Fibroblast of peridontal ligament (primary cell): ENCODE results near the gene METTL25.

ENCODE experiments used
- DNase-seq: peaks from one replicate; pipeline ENCODE4 v3.0.0-alpha.2; 2010; ENCODE audit errors: extremely low read depth

METTL25 gene

DNA sequence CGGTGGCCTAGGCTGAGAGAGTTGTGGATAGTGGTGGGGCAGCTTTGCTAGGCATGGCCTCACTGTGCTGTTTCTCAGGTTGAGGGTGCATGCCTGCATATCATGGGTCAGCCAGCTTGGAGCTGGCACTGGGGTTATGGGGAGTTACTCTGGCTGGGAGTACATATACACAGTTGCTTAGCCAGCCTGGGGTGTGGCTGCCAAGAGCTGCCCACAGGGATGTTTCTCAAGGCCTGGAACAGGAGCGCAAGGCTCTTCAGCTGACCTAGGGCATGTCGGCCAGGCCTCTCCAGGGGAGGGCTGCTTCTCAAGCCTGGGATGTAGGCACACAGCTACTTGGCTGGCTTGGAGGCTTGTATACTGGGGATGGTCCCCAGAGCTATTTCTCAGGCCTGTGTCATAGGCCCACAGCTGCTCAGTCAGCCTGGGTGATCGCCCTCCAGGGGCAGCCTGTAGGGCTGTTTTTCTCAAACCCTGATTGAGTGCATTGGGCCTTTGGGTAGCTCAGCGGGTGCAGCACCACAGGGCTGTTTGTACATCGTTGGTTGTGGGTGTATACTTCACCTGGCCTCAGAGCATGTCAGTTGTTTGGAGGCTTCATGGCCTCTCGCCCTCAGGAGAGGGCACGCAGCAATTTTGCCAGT, 114.9 kb downstream of the METTL25 start:
- no peak for DNase-seq

DNA sequence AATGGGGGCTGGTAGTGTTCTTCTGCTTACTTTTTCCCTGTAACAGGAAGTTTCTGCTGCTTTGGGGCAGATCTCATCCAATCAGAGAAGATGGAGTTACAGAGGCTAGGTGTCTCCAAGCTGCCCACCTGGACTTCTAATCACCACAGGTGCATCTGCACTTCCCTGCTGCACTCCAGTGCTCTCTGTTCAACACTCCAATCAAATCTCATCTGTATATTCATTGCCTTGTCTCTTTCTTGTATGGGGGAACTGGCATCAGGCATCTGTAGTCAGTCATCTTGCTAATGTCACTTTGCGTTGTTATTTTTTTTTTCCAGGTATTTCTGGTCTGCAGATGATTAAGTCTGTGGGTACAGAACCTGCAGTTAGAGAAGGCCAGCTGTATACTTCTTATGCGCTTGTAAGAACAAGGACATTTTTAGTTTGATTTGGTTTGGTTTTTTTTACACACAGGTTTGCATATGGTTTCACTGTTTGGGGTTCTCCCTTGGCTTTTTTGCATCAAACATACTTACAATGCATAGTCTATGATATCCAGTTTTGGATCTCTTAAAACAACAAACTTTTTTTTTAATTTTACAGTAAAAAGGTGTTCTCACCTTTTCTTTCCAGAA, 116.0 kb downstream of the METTL25 start:
- DNase-seq: no peak

DNA sequence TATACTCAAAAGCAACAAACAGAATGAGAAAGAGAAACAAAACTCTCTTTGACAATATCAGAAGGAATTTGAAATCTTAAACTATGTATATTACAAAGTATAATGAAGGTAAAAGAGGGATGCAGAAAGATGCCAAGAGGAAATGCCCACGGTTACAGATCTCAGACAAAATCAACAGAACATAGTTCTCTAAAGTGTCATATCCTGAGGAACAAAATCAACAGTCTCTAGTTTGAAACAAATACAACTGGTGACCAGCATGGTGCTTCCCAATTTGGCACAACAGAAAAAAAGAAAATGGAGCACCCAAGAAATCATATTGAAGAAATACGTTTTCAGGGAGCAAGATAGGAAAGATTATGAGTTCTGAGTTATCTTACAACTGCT, 116.5 kb downstream of the METTL25 start:
- no peak for DNase-seq

DNA sequence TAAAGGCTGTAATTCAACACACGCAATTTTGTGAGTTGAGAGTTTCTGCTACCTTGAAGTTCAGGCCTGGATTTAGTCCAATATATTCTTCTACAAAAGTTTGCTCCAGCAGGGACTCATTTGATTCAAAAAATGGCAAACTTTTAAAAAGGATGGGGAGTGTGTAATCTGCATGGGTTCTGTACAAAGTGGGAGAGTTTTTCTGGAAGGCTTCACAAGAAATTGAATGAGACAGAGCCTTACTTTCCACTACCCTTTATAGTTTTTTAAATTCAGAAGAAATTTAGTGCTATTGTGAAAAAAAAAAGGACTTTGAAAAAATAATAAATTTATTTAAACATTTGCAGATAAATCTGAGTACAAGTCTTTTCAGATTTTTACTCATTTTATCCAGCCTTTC, 116.9 kb downstream of the METTL25 start:
- DNase-seq: no peak

- no peak for DNase-seq
Measured at GRCh38 chr12:82476511-82476910, 118.2 kb downstream of the METTL25 start.

DNA sequence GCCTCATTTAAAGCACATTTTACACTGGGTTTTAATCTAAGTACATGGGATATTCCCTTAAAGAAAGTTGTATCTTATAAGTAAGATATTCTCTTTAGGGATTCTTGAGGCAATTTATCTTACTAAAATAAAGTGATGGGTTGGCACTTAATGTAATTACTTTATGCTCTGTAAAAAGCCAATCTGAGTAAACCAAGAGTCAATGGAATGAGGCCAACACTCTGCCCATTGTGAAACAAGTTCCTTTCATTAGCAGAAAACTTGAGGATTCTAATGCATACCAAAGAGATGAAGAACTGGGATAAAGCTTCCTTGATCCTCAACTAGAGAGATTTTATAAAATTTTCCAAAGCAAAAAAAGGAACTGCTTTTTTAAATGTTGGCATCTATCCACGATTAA, 121.2 kb downstream of the METTL25 start:
- DNase-seq: peak; percentile 53

DNA sequence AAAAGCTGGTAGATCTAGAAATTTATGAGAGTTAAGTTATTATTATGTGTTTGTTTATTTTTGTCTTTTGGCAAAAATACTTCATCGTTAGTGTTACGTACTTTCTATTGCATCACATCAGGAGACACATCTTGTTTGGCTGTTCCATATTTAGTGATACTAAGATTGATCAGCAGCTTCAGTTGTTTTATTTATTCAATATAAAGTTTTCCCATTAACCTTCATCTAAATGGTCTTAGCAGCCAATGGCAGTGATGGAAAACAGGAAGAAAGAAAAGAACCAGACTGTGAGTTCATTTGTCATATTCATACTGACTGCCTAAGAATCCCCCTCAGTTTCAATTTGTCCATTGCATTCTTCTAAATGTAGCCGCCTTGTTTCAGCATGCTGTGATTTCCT, 122.3 kb downstream of the METTL25 start:
- DNase-seq: no peak

DNA sequence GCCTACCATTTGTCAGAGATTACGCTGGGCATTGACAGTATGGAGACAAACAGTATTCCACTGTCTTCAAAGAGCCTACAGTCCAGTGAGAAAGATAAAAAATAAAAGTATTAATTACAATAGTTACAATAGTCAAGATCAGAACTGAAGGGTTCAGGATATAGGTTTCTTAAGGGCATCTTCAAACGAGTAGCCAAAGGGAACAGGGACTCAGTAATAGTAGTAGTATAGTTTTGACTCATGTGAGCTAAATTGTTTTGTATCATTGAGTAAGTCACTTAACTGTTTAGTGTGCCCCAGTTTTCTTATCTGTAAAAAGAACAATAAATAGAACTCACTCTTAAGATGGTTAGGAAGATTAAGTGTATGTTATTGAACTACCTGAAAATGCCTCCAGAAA, 123.6 kb downstream of the METTL25 start:
- DNase-seq: no peak

- peak; percentile 9 for DNase-seq
Measured at GRCh38 chr12:82486524-82487235, 128.4 kb downstream of the METTL25 start.

DNA sequence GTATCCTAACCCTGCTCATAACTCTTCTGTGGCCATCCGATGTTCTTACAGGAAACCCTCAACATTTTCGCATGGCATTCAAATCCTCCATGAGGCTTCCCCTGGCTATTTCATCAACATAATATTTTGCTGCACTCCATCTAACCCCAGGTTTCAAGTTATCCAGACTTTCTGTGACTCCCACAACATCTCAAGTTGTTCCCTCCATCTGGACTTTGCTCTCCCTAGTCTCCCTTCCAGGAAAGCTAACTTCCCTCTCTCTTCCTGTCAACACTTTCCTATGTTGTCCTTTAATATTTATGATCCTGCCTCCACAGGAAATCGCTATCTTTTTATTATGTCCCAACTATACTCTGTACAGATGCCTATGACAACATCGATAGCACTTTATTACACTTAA, 146.1 kb downstream of the METTL25 start:
- DNase-seq: no peak

DNA sequence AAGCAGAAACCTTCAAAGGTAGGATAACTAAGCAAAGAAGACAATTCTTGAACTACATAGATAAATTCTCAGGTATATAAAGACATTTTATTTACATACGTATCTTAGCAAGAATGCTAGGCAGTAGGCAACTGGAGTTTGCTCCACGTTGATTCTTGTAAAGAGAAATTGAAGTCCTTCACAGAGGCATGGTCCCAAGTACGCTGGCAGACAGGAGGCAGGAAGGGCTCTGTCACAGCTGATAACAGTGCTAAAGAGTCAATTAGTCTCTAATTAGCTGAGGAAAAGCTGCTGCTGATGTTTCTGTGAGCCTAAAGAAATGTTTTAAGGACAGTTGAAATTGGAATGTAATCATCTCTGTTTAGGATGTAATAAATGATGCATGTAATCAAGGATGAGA, 146.8 kb downstream of the METTL25 start:
- no peak for DNase-seq

GRCh38 chr12:82507686-82508085, 149.4 kb downstream of the METTL25 start:
- no peak for DNase-seq

DNA sequence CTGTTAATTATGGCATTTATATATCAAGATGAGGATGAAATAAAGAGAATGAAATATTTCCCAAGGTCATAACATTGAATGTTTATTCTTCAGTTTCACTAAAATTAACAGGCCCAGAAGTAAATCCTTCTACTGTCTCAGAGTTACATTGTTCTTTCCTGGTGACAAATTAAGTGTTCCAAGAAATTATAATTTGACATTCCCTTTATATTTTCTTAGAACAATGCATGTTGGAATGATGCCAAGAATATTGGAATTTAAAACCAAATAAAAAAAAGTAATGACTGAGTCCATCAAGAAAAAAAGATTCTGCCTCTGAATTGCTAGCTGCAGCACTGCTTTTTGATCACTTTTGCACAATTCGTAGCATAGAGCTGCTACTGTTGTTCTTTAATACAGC, 152.1 kb downstream of the METTL25 start:
- DNase-seq: no peak

DNA sequence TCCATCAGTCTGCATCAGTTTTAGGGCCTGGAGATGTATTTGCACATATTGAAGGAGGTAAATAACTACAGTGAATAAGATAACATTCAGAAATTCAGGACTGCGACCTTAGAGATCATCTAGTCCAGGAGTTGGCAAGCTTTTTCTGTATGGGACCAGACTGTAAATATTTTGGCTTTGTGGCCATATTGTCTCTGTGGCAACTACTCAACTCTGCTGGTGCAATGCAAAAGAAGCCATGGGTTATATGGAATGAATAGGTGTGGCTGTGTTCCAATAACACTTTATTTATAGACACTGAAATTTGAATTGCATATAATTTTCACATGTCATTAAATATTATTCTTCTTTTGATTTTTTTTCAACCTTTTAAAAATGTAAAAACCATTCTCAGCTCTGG, 156.6 kb downstream of the METTL25 start:
- DNase-seq: no peak

DNA sequence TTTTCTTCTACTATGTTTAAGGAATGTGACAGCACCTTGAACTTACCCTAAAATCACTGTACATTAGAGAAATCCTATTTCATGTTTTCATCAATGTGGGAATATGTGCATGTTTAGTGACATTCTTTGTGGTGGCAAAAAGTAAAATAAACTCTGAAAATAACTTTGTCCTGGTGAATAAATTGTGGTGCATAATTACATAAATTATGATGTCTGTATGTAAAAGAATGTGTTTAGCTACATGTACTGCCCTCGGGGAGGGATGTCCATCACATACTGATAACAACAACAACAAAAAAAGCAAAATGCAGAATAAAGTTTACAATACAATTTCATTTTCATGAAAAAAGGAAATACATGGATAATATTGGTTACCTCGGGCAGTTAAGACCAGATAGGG, 157.3 kb downstream of the METTL25 start:
- DNase-seq: no peak

GRCh38 chr12:82517027-82517426, 158.7 kb downstream of the METTL25 start:
- DNase-seq: peak; percentile 2

DNA sequence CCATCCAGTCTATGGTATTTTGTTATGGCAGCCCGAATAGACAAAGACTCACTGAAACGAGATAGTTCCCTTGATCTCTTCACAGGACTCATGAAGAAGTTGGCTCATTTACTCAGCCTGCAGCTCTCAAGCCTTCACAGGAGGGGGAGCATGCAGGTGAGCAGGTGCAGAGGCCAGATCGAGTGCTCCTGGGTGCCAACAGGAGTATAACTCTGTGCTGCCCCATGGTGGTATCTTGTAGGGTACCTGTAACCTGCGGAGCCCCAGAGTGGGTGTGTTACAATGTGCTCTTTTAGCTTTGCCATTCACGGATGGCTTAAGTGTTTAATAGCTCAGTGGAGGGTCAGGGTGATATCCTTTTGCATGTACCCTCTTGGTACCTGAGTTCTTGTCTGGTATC, 159.5 kb downstream of the METTL25 start:
- no peak for DNase-seq

- DNase-seq: no peak
Measured at GRCh38 chr12:82519510-82519909, 161.2 kb downstream of the METTL25 start.

GRCh38 chr12:82522285-82522684, 164.0 kb downstream of the METTL25 start:
- DNase-seq: no peak

- no peak for DNase-seq
Measured at GRCh38 chr12:82522762-82523161, 164.4 kb downstream of the METTL25 start.

GRCh38 chr12:82523996-82524395, 165.7 kb downstream of the METTL25 start:
- no peak for DNase-seq

GRCh38 chr12:82524641-82525040, 166.3 kb downstream of the METTL25 start:
- DNase-seq: no peak

DNA sequence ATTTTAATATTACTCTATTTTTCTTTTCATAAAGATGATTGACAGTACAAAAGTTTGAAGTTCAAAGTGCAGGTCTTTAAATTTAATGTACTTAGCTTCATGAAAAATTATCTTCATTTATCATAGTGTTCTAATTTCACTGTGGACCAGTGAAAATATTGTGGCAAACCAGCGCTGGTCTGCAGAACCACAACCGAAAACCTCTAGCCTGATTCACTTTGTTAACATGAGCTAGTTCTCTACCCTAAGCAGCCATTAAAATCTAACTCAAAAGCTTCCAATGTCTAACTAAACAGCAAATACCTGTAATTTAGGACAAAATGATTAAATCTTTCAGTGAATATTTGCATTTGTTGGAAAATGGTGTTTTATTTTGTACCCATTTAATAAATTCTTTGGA, 167.3 kb downstream of the METTL25 start:
- no peak for DNase-seq
